ENCODE results near the gene JARID2.

- TF ChIP-seq TAF1 (IDR thresholded peaks at IDR 0.05; ENCODE audit: borderline replicate concordance, insufficient read depth, low read length), result no peak
- TF ChIP-seq REST (IDR thresholded peaks at IDR 0.05; ENCODE audit: insufficient read depth in 1 of 2, low read depth in 2 of 2, low read length in 2 of 2), result no peak
Observed at GRCh38 chr6:15255481-15255880, 9.6 kb downstream of the JARID2 start.
